ENCODE data around the gene RTL10.

The RTL10 gene

GRCh38 chr22:19875531-19876313, 21.0 kb upstream of the RTL10 start:
- no peaks in the 10 kb centered on the region for H3K9me3 ChIP-seq (ENCODE audit: control insufficient read depth in 2 of 2, low read length in 2 of 2)
- H3K27me3 ChIP-seq (ENCODE audit: control insufficient read depth in 2 of 2, insufficient read depth in 2 of 2, low read length in 2 of 2) = no peaks in the 10 kb centered on the region
- H3K4me1 ChIP-seq (ENCODE audit: control insufficient read depth in 2 of 2, insufficient read depth in 2 of 2, low read length in 2 of 2) = peaks cover 35% of the 10 kb centered on the region in 2 donors
- H3K9ac ChIP-seq (ENCODE audit: low read depth in 1 of 2, low read length in 2 of 2) = no peak overlapping the region
- H3K36me3 ChIP-seq (ENCODE audit: control insufficient read depth in 2 of 2, insufficient read depth in 2 of 2, low read length in 2 of 2) = no peaks in the 10 kb centered on the region
- no peak overlapping the region for H3K27ac ChIP-seq (ENCODE audit: low read depth in 2 of 2, low read length in 2 of 2)
- no peak overlapping the region for H3K4me3 ChIP-seq (ENCODE audit: low read length in 2 of 2)

- no peak overlapping the region for H3K27ac ChIP-seq (ENCODE audit: low read depth in 2 of 2, low read length in 2 of 2)
- H3K4me1 ChIP-seq (ENCODE audit: control insufficient read depth in 2 of 2, insufficient read depth in 2 of 2, low read length in 2 of 2) = peaks cover 33 to 35% of the 10 kb centered on the region in 2 donors
- H3K9me3 ChIP-seq (ENCODE audit: control insufficient read depth in 2 of 2, low read length in 2 of 2) = no peaks in the 10 kb centered on the region
- no peak overlapping the region for H3K4me3 ChIP-seq (ENCODE audit: low read length in 2 of 2)
- H3K36me3 ChIP-seq (ENCODE audit: control insufficient read depth in 2 of 2, insufficient read depth in 2 of 2, low read length in 2 of 2) = no peaks in the 10 kb centered on the region
- H3K9ac ChIP-seq (ENCODE audit: low read depth in 1 of 2, low read length in 2 of 2) = no peak overlapping the region
- H3K27me3 ChIP-seq (ENCODE audit: control insufficient read depth in 2 of 2, insufficient read depth in 2 of 2, low read length in 2 of 2) = no peaks in the 10 kb centered on the region
Observed at GRCh38 chr22:19875061-19875530, 20.4 kb upstream of the RTL10 start.

GRCh38 chr22:19874307-19875060, 19.8 kb upstream of the RTL10 start:
- no peaks in the 10 kb centered on the region for H3K9me3 ChIP-seq (ENCODE audit: control insufficient read depth in 2 of 2, low read length in 2 of 2)
- no peaks in the 10 kb centered on the region for H3K27me3 ChIP-seq (ENCODE audit: control insufficient read depth in 2 of 2, insufficient read depth in 2 of 2, low read length in 2 of 2)
- peak overlapping the region in 1 of 2 donors; percentile 28 for H3K27ac ChIP-seq (ENCODE audit: low read depth in 2 of 2, low read length in 2 of 2)
- no peak overlapping the region for H3K4me3 ChIP-seq (ENCODE audit: low read length in 2 of 2)
- peak overlapping the region in 1 of 2 donors; percentile 40 for H3K9ac ChIP-seq (ENCODE audit: low read depth in 1 of 2, low read length in 2 of 2)
- peaks cover 34 to 35% of the 10 kb centered on the region in 2 donors for H3K4me1 ChIP-seq (ENCODE audit: control insufficient read depth in 2 of 2, insufficient read depth in 2 of 2, low read length in 2 of 2)
- H3K36me3 ChIP-seq (ENCODE audit: control insufficient read depth in 2 of 2, insufficient read depth in 2 of 2, low read length in 2 of 2) = no peaks in the 10 kb centered on the region

DNA sequence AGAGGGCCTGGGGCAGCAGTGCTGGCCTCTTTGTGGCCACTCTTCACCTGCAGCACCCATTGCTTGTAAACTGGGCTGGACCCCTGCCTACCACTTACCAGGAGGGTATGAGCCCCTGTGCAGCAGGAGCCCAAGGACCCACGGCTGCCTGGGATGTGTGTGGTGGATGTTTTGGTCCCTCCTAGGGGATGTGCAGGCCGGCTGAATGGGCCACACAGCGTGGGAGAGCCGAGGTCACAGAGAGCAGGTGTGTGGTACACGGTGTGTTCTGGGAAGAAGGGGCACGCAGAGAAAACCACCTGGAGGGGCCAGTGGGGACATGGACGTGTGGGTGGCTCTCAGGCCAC, 19.3 kb upstream of the RTL10 start:
- Histone ChIP-seq H3K27ac (ENCODE audit: low read depth in 2 of 2, low read length in 2 of 2) (peak overlapping the region; percentile 28 to 35), H3K36me3 (ENCODE audit: control insufficient read depth in 2 of 2, insufficient read depth in 2 of 2, low read length in 2 of 2) (no peaks in the 10 kb centered on the region), H3K9me3 (ENCODE audit: control insufficient read depth in 2 of 2, low read length in 2 of 2) (no peaks in the 10 kb centered on the region), H3K9ac (ENCODE audit: low read depth in 1 of 2, low read length in 2 of 2) (peak overlapping the region in 1 of 2 donors; percentile 40), H3K4me1 (ENCODE audit: control insufficient read depth in 2 of 2, insufficient read depth in 2 of 2, low read length in 2 of 2) (peaks cover 35 to 36% of the 10 kb centered on the region in 2 donors), H3K4me3 (ENCODE audit: low read length in 2 of 2) (no peak overlapping the region), H3K27me3 (ENCODE audit: control insufficient read depth in 2 of 2, insufficient read depth in 2 of 2, low read length in 2 of 2) (no peaks in the 10 kb centered on the region)

DNA sequence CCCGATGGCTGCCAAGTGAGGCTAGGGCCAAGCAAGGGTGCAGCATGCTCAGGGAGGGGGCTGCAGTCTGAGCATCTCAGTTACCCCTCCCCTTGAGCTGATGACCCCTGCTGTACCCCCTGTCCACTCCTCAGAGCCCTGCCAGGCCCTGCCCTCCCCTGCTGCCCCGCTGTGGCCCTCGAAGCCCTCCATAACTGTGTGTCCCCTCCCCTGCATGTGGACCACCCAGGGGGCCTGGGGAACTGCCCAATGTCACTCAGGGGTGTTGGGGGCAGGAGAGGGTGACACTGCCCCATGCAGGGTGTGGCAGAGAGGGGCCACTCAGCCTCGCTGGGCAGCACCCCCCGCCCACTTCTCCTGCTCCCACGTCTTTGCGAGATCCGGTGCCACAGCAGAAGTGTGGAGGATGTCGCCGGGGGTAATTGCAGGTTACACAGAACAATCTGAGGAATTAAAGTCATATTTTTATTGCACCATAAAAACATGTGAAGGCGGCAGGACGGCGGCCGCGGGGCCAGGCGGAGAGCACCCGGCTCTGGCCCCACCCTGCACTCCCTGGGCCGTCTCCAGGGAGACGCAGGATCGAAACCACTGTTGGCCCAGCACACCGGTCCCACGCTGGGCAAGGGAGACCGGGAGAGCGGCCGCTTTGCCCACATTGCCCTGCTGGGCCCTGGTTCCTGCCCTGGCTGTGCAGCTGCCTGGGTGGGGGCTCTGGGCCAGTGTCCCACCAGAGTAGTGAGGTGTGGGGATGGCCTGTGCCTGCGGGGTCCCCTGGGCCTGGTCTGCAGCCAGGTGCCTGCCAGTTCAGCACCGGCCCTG, 18.7 kb upstream of the RTL10 start:
- no peaks in the 10 kb centered on the region for H3K27me3 ChIP-seq (ENCODE audit: control insufficient read depth in 2 of 2, insufficient read depth in 2 of 2, low read length in 2 of 2)
- H3K27ac ChIP-seq (ENCODE audit: low read depth in 2 of 2, low read length in 2 of 2) = peak overlapping the region; percentile 28 to 72
- no peaks in the 10 kb centered on the region for H3K9me3 ChIP-seq (ENCODE audit: control insufficient read depth in 2 of 2, low read length in 2 of 2)
- no peaks in the 10 kb centered on the region for H3K36me3 ChIP-seq (ENCODE audit: control insufficient read depth in 2 of 2, insufficient read depth in 2 of 2, low read length in 2 of 2)
- H3K9ac ChIP-seq (ENCODE audit: low read depth in 1 of 2, low read length in 2 of 2) = peak overlapping the region in 1 of 2 donors; percentile 40
- no peak overlapping the region for H3K4me3 ChIP-seq (ENCODE audit: low read length in 2 of 2)
- H3K4me1 ChIP-seq (ENCODE audit: control insufficient read depth in 2 of 2, insufficient read depth in 2 of 2, low read length in 2 of 2) = peaks cover 39 to 40% of the 10 kb centered on the region in 2 donors

DNA sequence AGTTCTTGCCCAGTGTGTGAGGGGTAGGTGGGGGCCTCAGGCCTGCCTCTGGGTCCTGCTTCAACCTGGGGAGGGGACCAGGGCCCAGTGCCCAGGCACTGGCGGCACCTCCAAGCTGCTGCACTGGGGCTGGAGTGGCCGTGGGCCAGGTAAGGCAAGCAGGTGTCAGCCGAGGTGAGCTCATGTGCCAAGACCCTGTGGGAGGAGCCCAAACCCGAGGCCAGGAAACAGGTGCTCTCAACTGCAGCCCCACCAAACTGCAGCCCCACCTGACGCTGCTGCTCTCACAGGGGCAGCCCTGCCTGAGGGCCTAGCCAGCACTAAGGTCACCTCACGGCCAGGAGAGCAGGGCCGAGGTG, 18.1 kb upstream of the RTL10 start:
- H3K4me3 ChIP-seq (ENCODE audit: low read length in 2 of 2) = no peak overlapping the region
- no peaks in the 10 kb centered on the region for H3K36me3 ChIP-seq (ENCODE audit: control insufficient read depth in 2 of 2, insufficient read depth in 2 of 2, low read length in 2 of 2)
- peaks cover 39 to 41% of the 10 kb centered on the region in 2 donors for H3K4me1 ChIP-seq (ENCODE audit: control insufficient read depth in 2 of 2, insufficient read depth in 2 of 2, low read length in 2 of 2)
- no peaks in the 10 kb centered on the region for H3K27me3 ChIP-seq (ENCODE audit: control insufficient read depth in 2 of 2, insufficient read depth in 2 of 2, low read length in 2 of 2)
- no peaks in the 10 kb centered on the region for H3K9me3 ChIP-seq (ENCODE audit: control insufficient read depth in 2 of 2, low read length in 2 of 2)
- H3K9ac ChIP-seq (ENCODE audit: low read depth in 1 of 2, low read length in 2 of 2) = peak overlapping the region in 1 of 2 donors; percentile 32
- H3K27ac ChIP-seq (ENCODE audit: low read depth in 2 of 2, low read length in 2 of 2) = peak overlapping the region in 1 of 2 donors; percentile 72

- Histone ChIP-seq H3K27ac (ENCODE audit: low read depth in 2 of 2, low read length in 2 of 2) (no peak overlapping the region), H3K4me3 (ENCODE audit: low read length in 2 of 2) (no peak overlapping the region), H3K4me1 (ENCODE audit: control insufficient read depth in 2 of 2, insufficient read depth in 2 of 2, low read length in 2 of 2) (peaks cover 39 to 41% of the 10 kb centered on the region in 2 donors), H3K27me3 (ENCODE audit: control insufficient read depth in 2 of 2, insufficient read depth in 2 of 2, low read length in 2 of 2) (no peaks in the 10 kb centered on the region), H3K9me3 (ENCODE audit: control insufficient read depth in 2 of 2, low read length in 2 of 2) (no peaks in the 10 kb centered on the region), H3K9ac (ENCODE audit: low read depth in 1 of 2, low read length in 2 of 2) (peak overlapping the region in 1 of 2 donors; percentile 32), H3K36me3 (ENCODE audit: control insufficient read depth in 2 of 2, insufficient read depth in 2 of 2, low read length in 2 of 2) (no peaks in the 10 kb centered on the region)
Observed at GRCh38 chr22:19871845-19872778, 17.4 kb upstream of the RTL10 start.

DNA sequence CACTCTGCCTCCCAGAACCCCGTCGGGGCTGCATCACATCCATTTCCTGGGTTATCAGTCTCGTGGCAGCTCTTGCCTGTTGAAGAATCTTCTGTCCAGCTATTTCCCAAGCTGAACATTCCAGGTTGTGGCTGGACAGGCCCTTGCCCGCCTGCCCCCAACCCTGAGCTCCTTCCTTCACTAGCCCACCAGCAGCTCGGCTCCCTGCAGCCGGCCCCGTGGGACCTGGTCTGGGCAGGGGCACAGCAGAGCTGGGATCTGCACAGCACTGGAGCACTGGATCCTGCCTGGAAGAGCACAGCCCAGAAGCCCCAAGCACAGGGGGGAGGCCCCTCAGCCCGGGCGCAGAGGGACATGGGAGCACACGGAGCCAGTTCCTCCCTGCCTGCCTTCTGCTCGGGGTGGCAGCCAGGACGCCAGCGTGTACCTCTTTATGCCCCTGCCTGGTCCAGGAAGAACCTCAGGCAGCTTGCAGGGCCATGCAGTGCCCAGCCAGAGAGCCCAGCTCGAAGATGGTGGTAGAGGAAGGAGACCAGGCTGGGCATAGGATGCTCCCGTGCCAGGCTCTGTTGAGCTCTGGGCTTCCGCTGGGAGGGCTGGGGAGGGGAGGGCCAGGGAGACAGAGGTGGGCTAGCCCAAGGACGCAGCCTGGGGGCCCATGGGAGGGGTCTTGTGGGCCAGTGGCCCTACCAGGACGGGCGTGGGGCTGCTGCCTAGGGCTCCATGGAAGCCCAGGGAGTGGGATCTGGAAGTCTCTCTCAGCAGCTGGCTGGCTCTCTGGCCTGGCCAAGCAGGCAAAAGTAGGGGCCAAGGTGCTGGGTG, 16.6 kb upstream of the RTL10 start:
- Histone ChIP-seq H3K27me3 (ENCODE audit: control insufficient read depth in 2 of 2, insufficient read depth in 2 of 2, low read length in 2 of 2) (no peaks in the 10 kb centered on the region), H3K4me3 (ENCODE audit: low read length in 2 of 2) (no peak overlapping the region), H3K27ac (ENCODE audit: low read depth in 2 of 2, low read length in 2 of 2) (no peak overlapping the region), H3K4me1 (ENCODE audit: control insufficient read depth in 2 of 2, insufficient read depth in 2 of 2, low read length in 2 of 2) (peaks cover 38 to 41% of the 10 kb centered on the region in 2 donors), H3K9me3 (ENCODE audit: control insufficient read depth in 2 of 2, low read length in 2 of 2) (no peaks in the 10 kb centered on the region), H3K9ac (ENCODE audit: low read depth in 1 of 2, low read length in 2 of 2) (no peak overlapping the region), H3K36me3 (ENCODE audit: control insufficient read depth in 2 of 2, insufficient read depth in 2 of 2, low read length in 2 of 2) (no peaks in the 10 kb centered on the region)

All from mucosa of rectum (tissue), 2 donors.